Activated B cell treated with CpG ODN at 0.5 μM for 24 hours (primary cell): ENCODE results near the gene URM1. TPM values are rescaled to one million over a fixed set of nuclear protein-coding genes. Genes with fewer than 3 reads are reported as not detected.

Source experiments
- ATAC-seq: fragments of 200-7000 bp; cut with Tn5 transposase; one replicate; pipeline ENCODE4 v1.10.0; 2021; ENCODE audit warnings: low read depth, mild to moderate bottlenecking, moderate library complexity
- CTCF ChIA-PET: fragments of 350-600 bp; sonication (Branson Sonifier 250); formaldehyde crosslinking; loops from one replicate; lab custom pipeline; 2021; ENCODE audit warnings: antibody characterized with exemption; lab: Charles Lee
- POLR2A ChIA-PET: fragments of 350-600 bp; sonication (Branson Sonifier 250); formaldehyde crosslinking; loops from one replicate; lab custom pipeline; 2021; ENCODE audit warnings: antibody characterized with exemption; lab: Charles Lee
- DNase-seq: peaks from one replicate; pipeline ENCODE4 v3.0.0; 2022
- H3K27ac Mint-ChIP-seq: one replicate; pipeline ENCODE4 v1.8.0; 2020; ENCODE audit warnings: mixed read lengths
- H3K27me3 Mint-ChIP-seq: one replicate; pipeline ENCODE4 v1.8.0; 2021; ENCODE audit warnings: mixed read lengths
- H3K36me3 Mint-ChIP-seq: one replicate; pipeline ENCODE4 v1.8.0; 2021; ENCODE audit warnings: low read depth, mixed read lengths
- H3K4me1 Mint-ChIP-seq: one replicate; pipeline ENCODE4 v1.8.0; 2021; ENCODE audit warnings: mixed read lengths
- H3K4me3 Mint-ChIP-seq: one replicate; pipeline ENCODE4 v1.8.0; 2020; ENCODE audit warnings: mild to moderate bottlenecking, mixed read lengths
- H3K9me3 Mint-ChIP-seq: one replicate; pipeline ENCODE4 v1.8.0; 2020; ENCODE audit warnings: mixed read lengths
- CTCF ChIP-seq: fragments of 200-600 bp; IDR thresholded peaks from one replicate; pipeline ENCODE4 v1.8.0; 2022; ENCODE audit warnings: antibody characterized with exemption, mild to moderate bottlenecking
- intact Hi-C: fragments of 100-400 bp; cut with micrococcal nuclease; formaldehyde crosslinking; loops from one replicate; pipeline ENCODE4 v1.15.1; 2024
- total RNA-seq: library from RNA; stranded (reverse); gene quantifications from 2 replicates; pipeline ENCODE4 v1.2.3, GENCODE V29; 2022

The URM1 gene
- total RNA-seq, 1 donor from 2014 or later, result 55.8 TPM

- Mint-ChIP-seq H3K36me3 (peaks cover 34% of the 10 kb centered on the region), H3K27me3 (no peaks in the 10 kb centered on the region), H3K27ac (no peak overlapping the region), H3K9me3 (no peaks in the 10 kb centered on the region), H3K4me3 (peak overlapping the region; percentile 97), H3K4me1 (peaks cover 31% of the 10 kb centered on the region)
- DNase-seq (no peak), ATAC-seq (no peak)
- no peak for TF ChIP-seq CTCF
- ChIA-PET CTCF (interaction anchor here (3.2 kb wide), 1 partner anchor 11 kb away, joined by 27 read pairs; no protein-coding TSS in a partner anchor), POLR2A (interaction anchor here (0.7 kb wide), 1 partner anchor 115 kb away, joined by 3 read pairs; no protein-coding TSS in a partner anchor)
- intact Hi-C loops, result no loop called here
These were observed 1.6 kb downstream of the URM1 start for GRCh38 chr9:128372784-128373183.

DNA sequence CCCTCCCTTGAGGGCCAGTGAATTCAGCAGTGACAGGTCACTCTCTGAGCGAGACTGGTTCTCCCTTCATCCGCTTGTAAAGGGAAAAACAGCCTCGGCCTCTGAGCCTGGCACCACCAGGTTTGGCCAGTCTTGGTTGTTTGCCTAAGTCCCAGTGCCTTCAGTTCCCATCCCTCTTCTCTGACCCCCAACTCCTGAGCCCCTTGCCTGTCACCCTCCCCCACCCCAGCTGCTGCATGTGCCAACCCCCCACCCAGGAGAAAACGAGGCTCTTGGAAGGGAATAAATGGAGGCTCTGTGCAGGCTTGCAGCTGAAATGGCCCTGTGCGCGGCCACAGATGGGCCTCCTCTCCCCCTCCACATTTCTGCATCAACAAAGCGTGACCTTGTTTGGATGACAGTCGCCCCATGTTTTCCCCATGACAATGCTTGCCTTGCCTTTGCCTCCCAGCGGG is 3.1 kb downstream of the URM1 start:
- ATAC-seq, result no peak
- ChIA-PET CTCF (no interaction called here), POLR2A (no interaction called here)
- intact Hi-C loops, result no loop called here
- TF ChIP-seq CTCF, result no peak
- Mint-ChIP-seq H3K36me3 (peaks cover 41% of the 10 kb centered on the region), H3K4me3 (no peak overlapping the region), H3K4me1 (peaks cover 31% of the 10 kb centered on the region), H3K27me3 (no peaks in the 10 kb centered on the region), H3K27ac (no peak overlapping the region), H3K9me3 (no peaks in the 10 kb centered on the region)
- no peak for DNase-seq

DNA sequence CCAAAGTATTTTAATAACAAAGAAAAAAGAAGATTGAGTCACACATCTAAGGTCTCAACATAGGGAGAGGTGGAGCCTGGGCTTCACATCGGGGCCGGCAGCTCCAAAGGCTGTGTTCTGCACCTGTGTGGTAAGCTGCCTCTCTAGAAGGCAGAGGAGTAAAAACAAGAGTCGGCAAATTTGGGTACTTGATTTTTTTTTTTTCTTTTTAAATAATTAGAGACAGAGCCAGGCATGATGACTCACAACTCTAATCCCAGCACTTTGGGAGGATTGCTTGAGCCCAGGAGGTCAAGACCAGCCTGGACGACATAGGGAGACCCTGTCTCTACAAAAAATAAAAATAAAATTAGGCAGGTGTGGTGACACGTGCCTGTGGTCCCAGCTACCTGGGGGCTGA is 4.7 kb downstream of the URM1 start:
- no peak for ATAC-seq
- no peak for DNase-seq

GRCh38 chr9:128382261-128382660 is 11.1 kb downstream of the URM1 start:
- intact Hi-C loops, result no loop called here
- ATAC-seq, result no peak
- H3K27me3 Mint-ChIP-seq, result no peaks in the 10 kb centered on the region
- POLR2A ChIA-PET, result no interaction called here
- CTCF ChIA-PET, result interaction anchor here (1.5 kb wide), 1 partner anchor 87 kb away, joined by 3 read pairs; no protein-coding TSS in a partner anchor
- no peak for TF ChIP-seq CTCF
- no peaks in the 10 kb centered on the region for H3K4me1 Mint-ChIP-seq
- no peak overlapping the region for H3K27ac Mint-ChIP-seq
- DNase-seq, result no peak
- no peak overlapping the region for H3K4me3 Mint-ChIP-seq
- no peaks in the 10 kb centered on the region for H3K9me3 Mint-ChIP-seq
- H3K36me3 Mint-ChIP-seq, result peaks cover 69% of the 10 kb centered on the region

More for the DNA sequence above, 4.7 kb downstream of the URM1 start:
- CTCF ChIA-PET, result interaction anchor here (1.9 kb wide), 1 partner anchor 13 kb away, joined by 5 read pairs; no protein-coding TSS in a partner anchor
- H3K36me3 Mint-ChIP-seq, result peaks cover 49% of the 10 kb centered on the region
- no peak overlapping the region for H3K27ac Mint-ChIP-seq
- intact Hi-C loops, result no loop called here
- H3K4me3 Mint-ChIP-seq, result no peak overlapping the region
- no peak for TF ChIP-seq CTCF
- H3K27me3 Mint-ChIP-seq, result no peaks in the 10 kb centered on the region
- no peaks in the 10 kb centered on the region for H3K9me3 Mint-ChIP-seq
- peaks cover 23% of the 10 kb centered on the region for H3K4me1 Mint-ChIP-seq
- POLR2A ChIA-PET, result interaction anchor here (0.6 kb wide), 2 partner anchors 80 to 932 kb away, joined by 3 read pairs; partner anchors contain the start of gene ODF2

DNA sequence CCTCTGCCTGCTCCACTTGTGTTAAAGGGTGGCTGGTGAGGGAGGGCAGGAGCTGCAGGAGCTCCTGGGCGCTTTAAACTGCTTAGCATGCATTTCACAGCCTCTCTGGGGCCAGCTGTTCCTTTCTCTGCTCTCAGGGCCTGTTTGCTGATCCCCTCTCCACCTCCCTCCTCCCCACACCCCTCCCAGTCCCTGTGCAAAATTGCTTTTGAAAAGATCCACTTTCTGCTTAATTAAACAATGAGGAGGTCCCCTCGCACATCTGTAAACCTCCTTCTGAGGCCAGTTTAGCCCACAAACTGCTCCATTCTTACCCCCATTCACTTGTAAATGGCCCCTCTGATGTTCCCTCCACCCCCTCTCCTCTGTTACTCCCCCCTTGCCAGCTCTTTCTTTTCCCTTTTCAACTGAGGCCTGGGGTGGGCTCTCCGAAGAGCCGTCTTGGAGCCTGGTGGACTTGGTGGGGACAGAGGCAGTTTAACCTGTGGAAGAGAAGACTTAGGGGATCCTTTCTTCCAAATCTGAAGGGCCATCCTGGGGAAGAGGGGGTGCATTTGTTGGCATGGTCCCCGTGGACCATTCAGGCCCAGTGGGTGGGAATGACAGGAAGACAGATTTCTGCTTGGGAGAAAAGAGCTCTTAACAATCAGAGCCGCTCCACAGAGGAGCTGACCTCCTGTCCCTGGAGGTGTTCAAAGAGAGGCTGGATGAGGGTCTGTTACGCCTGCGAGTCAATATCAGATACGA is 12.0 kb downstream of the URM1 start:
- Mint-ChIP-seq H3K4me1 (no peaks in the 10 kb centered on the region), H3K36me3 (peaks cover 77% of the 10 kb centered on the region), H3K4me3 (no peak overlapping the region), H3K27me3 (no peaks in the 10 kb centered on the region), H3K9me3 (no peaks in the 10 kb centered on the region), H3K27ac (no peak overlapping the region)
- no peak for TF ChIP-seq CTCF
- POLR2A ChIA-PET, result no interaction called here
- intact Hi-C loops, result no loop called here
- ATAC-seq (no peak), DNase-seq (no peak)
- CTCF ChIA-PET, result interaction anchor here (0.7 to 1.5 kb wide), 2 partner anchors 21 to 88 kb away, joined by 3 to 4 read pairs; no protein-coding TSS in a partner anchor
